Kidney epithelial cell (primary cell): ENCODE results near the gene CHDH. TPM values are rescaled to one million over a fixed set of nuclear protein-coding genes. Genes with fewer than 3 reads are reported as not detected.

Source experiments
- DNase-seq: peaks from one replicate; pipeline ENCODE4 v3.0.0-alpha.2; 2010; ENCODE audit warnings: low read depth
- H3K27me3 ChIP-seq: 2 replicates; pipeline ENCODE4 v1.6.0; 2011; ENCODE audit warnings: low read length; ENCODE audit not compliant: control insufficient read depth, insufficient read depth
- H3K36me3 ChIP-seq: 2 replicates; pipeline ENCODE4 v1.5.1; 2011; ENCODE audit warnings: low read length; ENCODE audit not compliant: control insufficient read depth, insufficient read depth
- H3K4me3 ChIP-seq: 2 replicates; pipeline ENCODE4 v1.5.1; 2011; ENCODE audit warnings: low read depth, mild to moderate bottlenecking, control low read depth, low read length
- CTCF ChIP-seq: IDR thresholded peaks from 2 replicates; pipeline ENCODE4 v1.5.1; 2011; ENCODE audit warnings: mild to moderate bottlenecking, moderate library complexity, low read length, control low read depth, inconsistent platforms; ENCODE audit not compliant: insufficient read depth, poor library complexity, severe bottlenecking
- total RNA-seq: library from RNA; depleted of rRNA; stranded (reverse); fragments of >200 nt; gene quantifications from 2 replicates; pipeline ENCODE4 v1.2.3, GENCODE V29; 2015

The CHDH gene
- total RNA-seq, 1 donor from 2014 or later = 3.3 TPM

GRCh38 chr3:53812434-53812833, 33.8 kb downstream of the CHDH start:
- Histone ChIP-seq H3K4me3 (no peak overlapping the region), H3K36me3 (no peaks in the 10 kb centered on the region), H3K27me3 (no peaks in the 10 kb centered on the region)
- no peak for DNase-seq
- no peak for TF ChIP-seq CTCF

GRCh38 chr3:53811143-53811927, 34.9 kb downstream of the CHDH start:
- Histone ChIP-seq H3K4me3 (no peak overlapping the region), H3K27me3 (no peaks in the 10 kb centered on the region), H3K36me3 (no peaks in the 10 kb centered on the region)
- DNase-seq = no peak
- TF ChIP-seq CTCF = no peak

- H3K4me3 ChIP-seq = no peak overlapping the region
- TF ChIP-seq CTCF = no peak
- DNase-seq = no peak
- H3K36me3 ChIP-seq = no peaks in the 10 kb centered on the region
- no peaks in the 10 kb centered on the region for H3K27me3 ChIP-seq
Observed at GRCh38 chr3:53809764-53810400, 36.3 kb downstream of the CHDH start.

- DNase-seq = no peak
- Histone ChIP-seq H3K36me3 (no peaks in the 10 kb centered on the region), H3K4me3 (no peak overlapping the region), H3K27me3 (no peaks in the 10 kb centered on the region)
- TF ChIP-seq CTCF = no peak
Observed at GRCh38 chr3:53809267-53809666, 37.0 kb downstream of the CHDH start.

GRCh38 chr3:53808496-53808895, 37.7 kb downstream of the CHDH start:
- no peak for TF ChIP-seq CTCF
- H3K27me3 ChIP-seq = no peaks in the 10 kb centered on the region
- H3K4me3 ChIP-seq = no peak overlapping the region
- H3K36me3 ChIP-seq = no peaks in the 10 kb centered on the region
- no peak for DNase-seq
